ENCODE measurements around the gene FGD5.

The FGD5 gene

GRCh38 chr3:14789221-14789620, 29.5 kb upstream of the FGD5 start:
- no peak overlapping the region for H4K8ac ChIP-seq (ENCODE audit: low read depth, low read length)
- no peaks in the 10 kb centered on the region for H3K9me3 ChIP-seq (replicated peaks in 1 of 2; ENCODE audit: control insufficient read depth in 2 of 2, insufficient read depth in 1 of 2, low read depth in 1 of 2, low read length in 2 of 2)
- peak overlapping the region; percentile 40 for H2AK5ac ChIP-seq (ENCODE audit: low read depth, low read length)
- WGBS, 2 donors (ENCODE audit: extremely low coverage in 2 of 2, insufficient read length in 2 of 2, insufficient replicate concordance in 1 of 2) = no CpG with 5 or more reads among the region's 5 CpGs
- no peak overlapping the region for H3K18ac ChIP-seq (ENCODE audit: low read length)
- no peak overlapping the region for H2AFZ ChIP-seq (ENCODE audit: low read length)
- H3K14ac ChIP-seq (ENCODE audit: low read length) = no peak overlapping the region
- H3K36me3 ChIP-seq (replicated peaks in 1 of 2; ENCODE audit: control insufficient read depth in 2 of 2, insufficient read depth in 2 of 2, low read length in 2 of 2) = no peaks in the 10 kb centered on the region
- no peak overlapping the region for H2BK120ac ChIP-seq (ENCODE audit: low read depth, low read length)
- no peaks in the 10 kb centered on the region for H3K79me1 ChIP-seq (ENCODE audit: low read depth, low read length)
- no peak overlapping the region for H3K23ac ChIP-seq (ENCODE audit: low read depth, low read length, poor library complexity)
- no peak for DNase-seq (ENCODE audit: low spot score)
- no peak overlapping the region for H3K9ac ChIP-seq (ENCODE audit: low read depth, low read length, poor library complexity)
- no peak overlapping the region for H2BK12ac ChIP-seq (ENCODE audit: low read length)
- no peak overlapping the region for H4K91ac ChIP-seq (ENCODE audit: low read depth, low read length, poor library complexity)
- peaks cover 0 to 24% (median 0%) of the 10 kb centered on the region in 3 experiments for H3K27me3 ChIP-seq (ENCODE audit: control insufficient read depth in 3 of 3, insufficient read depth in 3 of 3, low read depth in 1 of 3, low read length in 3 of 3)
- H3K27ac ChIP-seq (replicated peaks; ENCODE audit: low read length) = no peak overlapping the region
- no peak overlapping the region for H3K4me2 ChIP-seq (ENCODE audit: insufficient read depth, low read length, poor library complexity, severe bottlenecking)
- no peak overlapping the region for H3K4me3 ChIP-seq (ENCODE audit: low read length in 2 of 2)
- H3K4me1 ChIP-seq (ENCODE audit: control insufficient read depth in 2 of 2, insufficient read depth in 1 of 2, low read depth in 1 of 2, low read length in 2 of 2) = peaks cover 0 to 2% of the 10 kb centered on the region in 2 donors
- H2BK5ac ChIP-seq (ENCODE audit: low read length) = no peak overlapping the region
- no peak overlapping the region for H3K4ac ChIP-seq (ENCODE audit: low read length)
- H2BK15ac ChIP-seq (ENCODE audit: low read length) = no peak overlapping the region

DNA sequence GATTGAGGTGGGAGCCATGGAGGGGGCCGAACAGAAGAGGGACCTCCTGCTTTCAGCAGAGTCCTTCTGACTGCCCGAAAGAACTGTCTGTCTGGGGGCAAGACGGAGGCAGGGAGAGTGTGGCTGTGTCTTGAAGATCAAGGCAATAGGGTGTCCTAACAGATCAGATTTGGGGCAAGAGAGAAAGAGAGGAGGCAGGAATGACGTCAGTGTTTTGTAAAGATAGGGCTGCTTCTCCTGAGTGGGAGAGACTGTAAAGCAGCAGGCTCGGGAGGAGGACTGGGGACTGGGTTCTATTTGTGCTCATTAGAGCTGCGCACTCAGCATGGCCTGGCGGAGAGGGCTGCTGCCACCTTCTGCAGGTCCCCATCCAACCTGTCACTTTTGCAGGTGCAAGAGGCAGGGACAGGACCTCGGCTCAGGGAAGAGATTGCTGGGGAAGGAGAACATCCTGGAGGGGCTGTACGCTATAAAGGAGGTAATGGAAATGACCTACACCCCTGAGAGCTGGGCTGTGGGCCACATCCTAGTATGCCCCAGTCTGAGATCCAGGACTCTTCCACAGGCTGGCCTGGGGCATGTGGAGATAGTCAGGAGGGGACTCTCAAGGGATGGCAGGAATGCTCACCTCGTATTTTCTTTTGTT, 29.0 kb upstream of the FGD5 start:
- no peak overlapping the region for H3K4me2 ChIP-seq (ENCODE audit: insufficient read depth, low read length, poor library complexity, severe bottlenecking)
- no peak overlapping the region for H2AFZ ChIP-seq (ENCODE audit: low read length)
- no peaks in the 10 kb centered on the region for H3K9me3 ChIP-seq (replicated peaks in 1 of 2; ENCODE audit: control insufficient read depth in 2 of 2, insufficient read depth in 1 of 2, low read depth in 1 of 2, low read length in 2 of 2)
- peaks cover 0 to 28% (median 0%) of the 10 kb centered on the region in 3 experiments for H3K27me3 ChIP-seq (ENCODE audit: control insufficient read depth in 3 of 3, insufficient read depth in 3 of 3, low read depth in 1 of 3, low read length in 3 of 3)
- no peaks in the 10 kb centered on the region for H3K79me1 ChIP-seq (ENCODE audit: low read depth, low read length)
- H3K4me1 ChIP-seq (ENCODE audit: control insufficient read depth in 2 of 2, insufficient read depth in 1 of 2, low read depth in 1 of 2, low read length in 2 of 2) = peaks cover 0 to 2% of the 10 kb centered on the region in 2 donors
- no peak overlapping the region for H3K18ac ChIP-seq (ENCODE audit: low read length)
- H2BK120ac ChIP-seq (ENCODE audit: low read depth, low read length) = no peak overlapping the region
- peak overlapping the region; percentile 31 for H2BK12ac ChIP-seq (ENCODE audit: low read length)
- H2AK5ac ChIP-seq (ENCODE audit: low read depth, low read length) = no peak overlapping the region
- DNase-seq (ENCODE audit: low spot score) = no peak
- H3K4ac ChIP-seq (ENCODE audit: low read length) = no peak overlapping the region
- peak overlapping the region; percentile 26 for H3K23ac ChIP-seq (ENCODE audit: low read depth, low read length, poor library complexity)
- H3K36me3 ChIP-seq (replicated peaks in 1 of 2; ENCODE audit: control insufficient read depth in 2 of 2, insufficient read depth in 2 of 2, low read length in 2 of 2) = no peaks in the 10 kb centered on the region
- no peak overlapping the region for H3K4me3 ChIP-seq (ENCODE audit: low read length in 2 of 2)
- H2BK15ac ChIP-seq (ENCODE audit: low read length) = no peak overlapping the region
- H2BK5ac ChIP-seq (ENCODE audit: low read length) = no peak overlapping the region
- WGBS, 2 donors (ENCODE audit: extremely low coverage in 2 of 2, insufficient read length in 2 of 2, insufficient replicate concordance in 1 of 2) = no CpG with 5 or more reads among the region's 10 CpGs
- H4K8ac ChIP-seq (ENCODE audit: low read depth, low read length) = no peak overlapping the region
- H3K9ac ChIP-seq (ENCODE audit: low read depth, low read length, poor library complexity) = no peak overlapping the region
- H3K27ac ChIP-seq (replicated peaks; ENCODE audit: low read length) = no peak overlapping the region
- H4K91ac ChIP-seq (ENCODE audit: low read depth, low read length, poor library complexity) = no peak overlapping the region
- no peak overlapping the region for H3K14ac ChIP-seq (ENCODE audit: low read length)

- H3K27me3 ChIP-seq (ENCODE audit: control insufficient read depth in 3 of 3, insufficient read depth in 3 of 3, low read depth in 1 of 3, low read length in 3 of 3) = peaks cover 0 to 32% (median 0%) of the 10 kb centered on the region in 3 experiments
- H2BK12ac ChIP-seq (ENCODE audit: low read length) = no peak overlapping the region
- H3K36me3 ChIP-seq (replicated peaks in 1 of 2; ENCODE audit: control insufficient read depth in 2 of 2, insufficient read depth in 2 of 2, low read length in 2 of 2) = no peaks in the 10 kb centered on the region
- H3K4me3 ChIP-seq (ENCODE audit: low read length in 2 of 2) = no peak overlapping the region
- H3K9me3 ChIP-seq (replicated peaks in 1 of 2; ENCODE audit: control insufficient read depth in 2 of 2, insufficient read depth in 1 of 2, low read depth in 1 of 2, low read length in 2 of 2) = no peaks in the 10 kb centered on the region
- H3K14ac ChIP-seq (ENCODE audit: low read length) = no peak overlapping the region
- peak; percentile 58 for DNase-seq (ENCODE audit: low spot score)
- H3K27ac ChIP-seq (replicated peaks; ENCODE audit: low read length) = no peak overlapping the region
- H3K4me1 ChIP-seq (ENCODE audit: control insufficient read depth in 2 of 2, insufficient read depth in 1 of 2, low read depth in 1 of 2, low read length in 2 of 2) = peaks cover 0 to 2% of the 10 kb centered on the region in 2 donors
- H3K79me1 ChIP-seq (ENCODE audit: low read depth, low read length) = no peaks in the 10 kb centered on the region
- no peak overlapping the region for H4K91ac ChIP-seq (ENCODE audit: low read depth, low read length, poor library complexity)
- H3K18ac ChIP-seq (ENCODE audit: low read length) = peak overlapping the region; percentile 58
- H2BK15ac ChIP-seq (ENCODE audit: low read length) = peak overlapping the region; percentile 64
- no peak overlapping the region for H4K8ac ChIP-seq (ENCODE audit: low read depth, low read length)
- H3K4ac ChIP-seq (ENCODE audit: low read length) = no peak overlapping the region
- no peak overlapping the region for H2AK5ac ChIP-seq (ENCODE audit: low read depth, low read length)
- no peak overlapping the region for H3K4me2 ChIP-seq (ENCODE audit: insufficient read depth, low read length, poor library complexity, severe bottlenecking)
- H2BK120ac ChIP-seq (ENCODE audit: low read depth, low read length) = no peak overlapping the region
- WGBS, 2 donors (ENCODE audit: extremely low coverage in 2 of 2, insufficient read length in 2 of 2, insufficient replicate concordance in 1 of 2) = no CpG with 5 or more reads among the region's 15 CpGs
- peak overlapping the region; percentile 64 for H2AFZ ChIP-seq (ENCODE audit: low read length)
- no peak overlapping the region for H3K23ac ChIP-seq (ENCODE audit: low read depth, low read length, poor library complexity)
- no peak overlapping the region for H2BK5ac ChIP-seq (ENCODE audit: low read length)
- no peak overlapping the region for H3K9ac ChIP-seq (ENCODE audit: low read depth, low read length, poor library complexity)
Measured at GRCh38 chr3:14791343-14791945, 27.3 kb upstream of the FGD5 start.

DNA sequence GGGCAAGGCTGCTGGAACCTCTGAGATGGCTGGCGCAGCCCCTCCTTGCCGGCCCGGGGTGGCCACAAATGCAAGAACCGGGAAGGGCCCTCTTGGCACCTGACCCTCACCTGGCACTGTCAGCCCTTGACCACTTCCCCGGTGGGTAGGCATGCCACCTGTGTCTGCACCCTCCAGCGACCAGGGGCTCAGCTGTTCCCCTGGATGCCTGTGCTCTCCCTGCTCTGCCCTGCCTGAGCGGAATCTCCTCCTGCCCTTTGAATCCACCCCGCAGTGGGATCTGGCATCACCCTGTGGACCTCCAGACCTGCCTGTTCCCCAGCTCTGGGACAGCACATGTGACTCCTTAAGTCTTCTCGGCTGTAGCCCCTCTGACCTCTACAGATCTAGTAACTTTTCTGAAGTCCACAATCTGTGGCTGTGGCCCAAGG, 26.1 kb upstream of the FGD5 start:
- no peak overlapping the region for H4K8ac ChIP-seq (ENCODE audit: low read depth, low read length)
- H3K27ac ChIP-seq (replicated peaks; ENCODE audit: low read length) = no peak overlapping the region
- H3K9ac ChIP-seq (ENCODE audit: low read depth, low read length, poor library complexity) = no peak overlapping the region
- H2BK5ac ChIP-seq (ENCODE audit: low read length) = no peak overlapping the region
- H3K9me3 ChIP-seq (replicated peaks in 1 of 2; ENCODE audit: control insufficient read depth in 2 of 2, insufficient read depth in 1 of 2, low read depth in 1 of 2, low read length in 2 of 2) = peaks cover 0 to under 1% of the 10 kb centered on the region in 2 donors
- H2AK5ac ChIP-seq (ENCODE audit: low read depth, low read length) = no peak overlapping the region
- DNase-seq (ENCODE audit: low spot score) = no peak
- no peak overlapping the region for H3K18ac ChIP-seq (ENCODE audit: low read length)
- no CpG with 5 or more reads among the region's 9 CpGs for WGBS, 2 donors (ENCODE audit: extremely low coverage in 2 of 2, insufficient read length in 2 of 2, insufficient replicate concordance in 1 of 2)
- H3K14ac ChIP-seq (ENCODE audit: low read length) = no peak overlapping the region
- peaks cover 0 to 2% of the 10 kb centered on the region in 2 donors for H3K4me1 ChIP-seq (ENCODE audit: control insufficient read depth in 2 of 2, insufficient read depth in 1 of 2, low read depth in 1 of 2, low read length in 2 of 2)
- H3K23ac ChIP-seq (ENCODE audit: low read depth, low read length, poor library complexity) = no peak overlapping the region
- H2BK15ac ChIP-seq (ENCODE audit: low read length) = peak overlapping the region; percentile 27
- H4K91ac ChIP-seq (ENCODE audit: low read depth, low read length, poor library complexity) = no peak overlapping the region
- no peak overlapping the region for H2BK120ac ChIP-seq (ENCODE audit: low read depth, low read length)
- no peak overlapping the region for H2BK12ac ChIP-seq (ENCODE audit: low read length)
- H3K36me3 ChIP-seq (replicated peaks in 1 of 2; ENCODE audit: control insufficient read depth in 2 of 2, insufficient read depth in 2 of 2, low read length in 2 of 2) = no peaks in the 10 kb centered on the region
- no peaks in the 10 kb centered on the region for H3K79me1 ChIP-seq (ENCODE audit: low read depth, low read length)
- H3K4me3 ChIP-seq (ENCODE audit: low read length in 2 of 2) = no peak overlapping the region
- H3K4ac ChIP-seq (ENCODE audit: low read length) = no peak overlapping the region
- no peak overlapping the region for H2AFZ ChIP-seq (ENCODE audit: low read length)
- peaks cover 0 to 38% (median 0%) of the 10 kb centered on the region in 3 experiments for H3K27me3 ChIP-seq (ENCODE audit: control insufficient read depth in 3 of 3, insufficient read depth in 3 of 3, low read depth in 1 of 3, low read length in 3 of 3)
- no peak overlapping the region for H3K4me2 ChIP-seq (ENCODE audit: insufficient read depth, low read length, poor library complexity, severe bottlenecking)

Data from neuronal stem cell (in vitro differentiated cells).